Right lobe of liver (tissue), 6 donors: ENCODE results near the gene RESF1. TPM values are rescaled to one million over a fixed set of nuclear protein-coding genes. Genes with fewer than 3 reads are reported as not detected.
A peak's percentile ranks its signal among the peaks of the same experiment; 100 is the strongest.

Experiments
- ATAC-seq, 4 donors: fragments of 200-7000 bp; cut with Tn5 transposase; one replicate each; pipeline ENCODE4 v1.9.1; 2020; ENCODE audit warnings: mild to moderate bottlenecking in 4 of 4, moderate library complexity in 4 of 4
- DNase-seq, 3 donors: peaks; one replicate each; pipeline ENCODE4 v3.0.0-alpha.2; 2020
- H3K27ac ChIP-seq, 3 donors: fragments of 200-600 bp; one replicate each; pipeline ENCODE4 v1.8.0; 2022
- H3K27me3 ChIP-seq, 2 donors: fragments of 200-600 bp; one replicate each; pipeline ENCODE4 v1.8.0; 2022
- H3K36me3 ChIP-seq, 4 donors: fragments of 200-600 bp; sonication (generic) in 1 of 4; one replicate each; pipeline versions ENCODE4 v1.5.1 to v1.8.0; 2017 to 2022; ENCODE audit warnings: control low read depth in 1 of 4
- H3K4me1 ChIP-seq, 4 donors: fragments of 200-600 bp; sonication (generic) in 1 of 4; one replicate each; pipeline versions ENCODE4 v1.5.1 to v1.8.0; 2017 to 2022; ENCODE audit warnings: control low read depth in 1 of 4
- H3K4me3 ChIP-seq, 3 donors: fragments of 200-600 bp; one replicate each; pipeline ENCODE4 v1.8.0; 2022
- H3K9me3 ChIP-seq, 4 donors: fragments of 200-600 bp; sonication (generic) in 1 of 4; one replicate each; pipeline versions ENCODE4 v1.5.1 to v1.8.0; 2017 to 2022; ENCODE audit warnings: control low read depth in 1 of 4
- POLR2A ChIP-seq: fragments of 450-650 bp; IDR thresholded peaks from one replicate; pipeline ENCODE4 v1.6.1; 2017; ENCODE audit warnings: antibody characterized with exemption, mild to moderate bottlenecking
- WGBS: methylation state at CpG from one replicate; pipeline ENCODE4 v1.1.6; 2018; ENCODE audit warnings: low coverage, low lambda C conversion rate; ENCODE audit not compliant: insufficient coverage; ENCODE audit errors: missing lambda C conversion rate; 5-methylcytosine and 5-hydroxymethylcytosine counted together
- intact Hi-C, 2 donors: fragments of 100-400 bp; cut with DNase I; formaldehyde crosslinking; loops; one replicate each; pipeline versions ENCODE4 v1.11.2 to v1.14.1; 2022
- total RNA-seq, 6 experiments: library from RNA; depleted of rRNA in 2 of 6; stranded (reverse); fragments of >200 nt in 2 of 6; fragmentation: NEBNext Ultra II Directional in 3 of 6; extraction: Animal tissue kit (Norgen Biotek cat#: 25700) in 3 of 6; gene quantifications; one replicate each; pipeline versions ENCODE4 v1.1.0 to v1.2.4, GENCODE V29; 2016 to 2023
- TF ChIP-seq, protein P1 (sequence below), 4 donors: fragments of 200-600 bp in 3 of 4; fragments of 450-650 bp in 1 of 4; IDR thresholded peaks; one replicate each; pipeline versions ENCODE4 v1.5.1 to v1.8.0; 2016 to 2022; ENCODE audit warnings: antibody characterized with exemption in 4 of 4, mild to moderate bottlenecking in 2 of 4
- donor health status: DM: no; HTN: yes; CAD: no.
- donor health status: DM: no; HTN: no; CAD: no.
- donor health status: DM: no; HTN: no; CAD: no.
- donor health status: DM: no; HTN: yes; CAD: no.
- donor health status: DM: no; HTN: yes; CAD: no.

The RESF1 gene
- total RNA-seq, 6 experiments from 2014 or later = 24.0 to 62.5 (median 42.8) TPM

DNA sequence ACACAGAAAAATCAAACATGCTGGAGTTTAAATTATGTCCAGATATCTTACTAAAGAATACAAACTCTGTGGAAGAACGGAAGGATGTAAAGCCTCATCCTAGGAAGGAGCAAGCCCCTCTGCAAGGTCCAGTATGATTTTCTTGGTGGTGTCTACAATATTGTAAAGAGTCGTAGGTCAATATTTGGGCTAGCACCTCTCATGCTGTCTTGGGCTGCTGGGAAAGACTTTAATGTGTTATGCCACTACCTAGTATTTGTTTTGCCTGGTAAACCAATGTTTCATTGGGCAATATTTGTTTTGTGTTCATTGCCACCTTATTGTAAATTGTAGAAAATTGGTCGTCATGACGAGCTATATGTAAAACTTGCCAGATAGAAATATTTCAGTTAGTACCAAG, 26.6 kb downstream of the RESF1 start:
- peaks cover 0 to 22% (median 3%) of the 10 kb centered on the region in 4 donors for H3K4me1 ChIP-seq
- TF ChIP-seq POLR2A = no peak
- no peak overlapping the region for H3K27ac ChIP-seq
- peak; percentile 64 to 84 (median 80) for ATAC-seq
- H3K27me3 ChIP-seq = no peaks in the 10 kb centered on the region
- intact Hi-C loops = no loop called here
- DNase-seq = no peak
- peaks cover 0 to 8% (median 0%) of the 10 kb centered on the region in 4 donors for H3K9me3 ChIP-seq
- 43% methylated on average over 4 of the region's 4 CpGs for WGBS
- H3K4me3 ChIP-seq = no peak overlapping the region
- peaks cover 0 to 26% (median 13%) of the 10 kb centered on the region in 4 donors for H3K36me3 ChIP-seq

DNA sequence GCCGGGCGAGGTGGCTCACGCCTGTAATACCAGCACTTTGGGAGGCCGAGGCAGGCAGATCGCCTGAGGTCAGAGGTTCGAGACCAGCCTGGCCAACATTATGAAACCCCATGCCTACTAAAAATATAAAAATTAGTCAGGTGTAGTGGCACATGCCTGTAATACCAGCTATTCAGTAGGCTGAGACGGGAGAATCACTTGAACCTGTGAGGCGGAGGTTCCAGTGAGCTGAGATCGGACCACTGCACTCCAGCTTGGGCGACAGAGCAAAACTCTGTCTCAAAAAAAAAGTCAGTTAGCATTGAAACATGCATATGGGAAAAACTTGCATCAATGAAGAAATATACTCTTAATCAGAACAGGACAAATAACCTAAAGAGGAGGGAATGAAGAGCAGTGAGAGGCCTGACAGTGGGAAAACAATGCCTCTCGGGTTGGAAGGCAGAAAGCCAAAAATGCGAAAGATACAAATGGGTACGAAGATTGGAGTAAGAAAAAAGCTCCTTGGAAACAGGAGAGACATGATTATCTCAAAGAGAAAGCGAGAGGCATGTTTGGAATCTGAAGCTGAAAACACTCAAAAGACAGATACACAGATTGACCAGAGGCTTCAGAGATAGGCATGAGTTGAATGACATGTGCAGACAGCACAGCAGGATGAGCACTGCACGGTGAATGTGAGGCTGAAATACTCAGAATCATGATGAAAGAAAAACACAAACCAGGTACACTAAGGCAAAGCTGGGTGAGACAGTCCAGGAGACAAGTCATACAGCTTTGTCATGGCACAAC, 30.6 kb downstream of the RESF1 start:
- Histone ChIP-seq H3K36me3 (peaks cover 0 to 19% (median 5%) of the 10 kb centered on the region in 4 donors), H3K4me3 (no peak overlapping the region), H3K27me3 (no peaks in the 10 kb centered on the region), H3K4me1 (peaks cover 0 to 12% (median 0%) of the 10 kb centered on the region in 4 donors), H3K9me3 (peaks cover 0 to 4% (median 0%) of the 10 kb centered on the region in 4 donors), H3K27ac (no peak overlapping the region)
- DNase-seq (no peak), ATAC-seq (no peak)
- intact Hi-C loops = no loop called here
- 88% methylated on average over 13 of the region's 15 CpGs for WGBS
- no peak for TF ChIP-seq POLR2A
- TF ChIP-seq, protein P1, sequence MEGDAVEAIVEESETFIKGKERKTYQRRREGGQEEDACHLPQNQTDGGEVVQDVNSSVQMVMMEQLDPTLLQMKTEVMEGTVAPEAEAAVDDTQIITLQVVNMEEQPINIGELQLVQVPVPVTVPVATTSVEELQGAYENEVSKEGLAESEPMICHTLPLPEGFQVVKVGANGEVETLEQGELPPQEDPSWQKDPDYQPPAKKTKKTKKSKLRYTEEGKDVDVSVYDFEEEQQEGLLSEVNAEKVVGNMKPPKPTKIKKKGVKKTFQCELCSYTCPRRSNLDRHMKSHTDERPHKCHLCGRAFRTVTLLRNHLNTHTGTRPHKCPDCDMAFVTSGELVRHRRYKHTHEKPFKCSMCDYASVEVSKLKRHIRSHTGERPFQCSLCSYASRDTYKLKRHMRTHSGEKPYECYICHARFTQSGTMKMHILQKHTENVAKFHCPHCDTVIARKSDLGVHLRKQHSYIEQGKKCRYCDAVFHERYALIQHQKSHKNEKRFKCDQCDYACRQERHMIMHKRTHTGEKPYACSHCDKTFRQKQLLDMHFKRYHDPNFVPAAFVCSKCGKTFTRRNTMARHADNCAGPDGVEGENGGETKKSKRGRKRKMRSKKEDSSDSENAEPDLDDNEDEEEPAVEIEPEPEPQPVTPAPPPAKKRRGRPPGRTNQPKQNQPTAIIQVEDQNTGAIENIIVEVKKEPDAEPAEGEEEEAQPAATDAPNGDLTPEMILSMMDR (IDR thresholded peaks at IDR 0.05) = no peak

DNA sequence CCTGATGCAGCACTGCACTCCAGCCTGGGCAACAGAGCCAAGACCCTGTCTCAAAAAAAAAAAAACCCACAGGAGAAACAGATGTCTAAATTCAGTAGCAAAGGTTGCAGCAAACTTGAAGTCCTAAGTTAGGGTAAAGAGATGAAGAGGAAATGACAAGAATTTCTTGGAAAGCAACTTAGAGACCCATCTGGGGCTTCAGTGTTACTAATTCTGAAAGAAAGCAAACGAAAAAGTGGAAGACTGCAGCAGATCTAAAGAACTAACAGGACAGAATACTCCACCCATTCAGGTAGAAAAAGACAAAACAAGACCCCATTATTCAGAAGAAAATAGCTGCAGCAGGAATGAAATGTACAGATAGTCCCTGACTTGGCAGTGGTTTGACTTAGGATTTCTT, 31.9 kb downstream of the RESF1 start:
- Histone ChIP-seq H3K9me3 (no peaks in the 10 kb centered on the region), H3K27ac (no peak overlapping the region), H3K36me3 (peaks cover 0 to 19% (median 8%) of the 10 kb centered on the region in 4 donors), H3K27me3 (no peaks in the 10 kb centered on the region), H3K4me3 (no peak overlapping the region), H3K4me1 (no peaks in the 10 kb centered on the region)
- intact Hi-C loops = no loop called here
- 100% methylated on average over 1 of the region's 1 CpG for WGBS
- TF ChIP-seq POLR2A = no peak
- TF ChIP-seq, protein P1 (IDR thresholded peaks at IDR 0.05) = no peak
- ATAC-seq (no peak), DNase-seq (no peak)

DNA sequence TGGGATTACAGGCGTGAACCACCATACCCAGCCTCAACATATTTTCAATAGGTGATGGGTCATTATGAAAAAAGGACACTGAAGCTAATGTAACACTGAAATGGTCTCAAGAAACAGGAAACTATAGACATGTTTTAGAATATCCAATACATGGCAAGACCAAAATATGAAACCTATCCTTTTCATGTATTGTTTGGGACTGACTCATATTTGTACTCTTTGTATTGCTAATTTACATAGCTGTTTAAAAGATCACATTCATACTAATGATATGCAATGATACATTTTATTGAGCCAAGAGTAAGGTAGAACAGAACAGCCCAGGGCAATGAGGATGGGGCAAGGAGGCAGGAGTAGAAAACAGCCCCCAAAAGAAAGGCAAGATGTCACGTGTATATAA, 32.6 kb downstream of the RESF1 start:
- Histone ChIP-seq H3K4me3 (no peak overlapping the region), H3K27me3 (no peaks in the 10 kb centered on the region), H3K36me3 (peaks cover 0 to 25% (median 11%) of the 10 kb centered on the region in 4 donors), H3K9me3 (no peaks in the 10 kb centered on the region), H3K4me1 (no peaks in the 10 kb centered on the region), H3K27ac (no peak overlapping the region)
- TF ChIP-seq, protein P1 (IDR thresholded peaks at IDR 0.05) = no peak
- TF ChIP-seq POLR2A = no peak
- ATAC-seq (no peak), DNase-seq (no peak)
- WGBS = 94% methylated on average over 2 of the region's 2 CpGs
- intact Hi-C loops = no loop called here

DNA sequence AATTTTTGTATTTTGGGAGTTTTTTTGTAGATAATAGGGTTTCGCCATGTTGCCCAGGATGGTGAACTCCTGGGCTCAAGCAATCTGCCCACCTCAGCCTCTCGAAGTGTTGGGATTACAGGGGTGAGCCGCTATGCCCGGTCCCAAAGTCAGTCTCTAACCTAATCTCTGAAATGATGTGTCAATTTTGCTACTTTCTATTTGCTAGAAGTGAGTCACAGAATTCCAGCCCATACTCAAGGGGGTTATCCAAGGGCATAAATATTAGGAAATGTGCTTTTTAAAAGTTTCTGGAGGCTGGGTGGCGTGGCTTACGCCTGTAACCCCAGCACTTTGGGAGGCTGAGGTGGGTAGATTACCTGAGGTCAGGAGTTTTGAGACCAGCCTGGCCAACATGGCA, 40.5 kb downstream of the RESF1 start:
- Histone ChIP-seq H3K4me1 (no peaks in the 10 kb centered on the region), H3K9me3 (no peaks in the 10 kb centered on the region), H3K27ac (no peak overlapping the region), H3K36me3 (peaks cover 0 to 37% (median 25%) of the 10 kb centered on the region in 4 donors), H3K27me3 (no peaks in the 10 kb centered on the region), H3K4me3 (no peak overlapping the region)
- TF ChIP-seq POLR2A = no peak
- TF ChIP-seq, protein P1 (IDR thresholded peaks at IDR 0.05) = no peak
- WGBS = 98% methylated on average over 6 of the region's 6 CpGs
- intact Hi-C loops = no loop called here
- DNase-seq (no peak), ATAC-seq (peak in 1 of 4 donors; percentile 53)
